HCT116 (cell line): ENCODE measurements around the gene SCCPDH. TPM values are rescaled to one million over a fixed set of nuclear protein-coding genes. Genes with fewer than 3 reads are reported as not detected.

ENCODE experiments used
- ATAC-seq: fragments of 200-7000 bp; cut with Tn5 transposase; 2 replicates; pipeline ENCODE4 v1.9.1; 2020; ENCODE audit warnings: mild to moderate bottlenecking, moderate library complexity
- BruUV-seq: library from RNA; stranded (reverse); fragments of 400-500 nt; replicated peaks from 2 replicates; lab custom pipeline; 2021; lab: Mats Ljungman, UMichigan
- CTCF ChIA-PET: fragments of 300-600 bp; sonication (Branson Sonifier 250); formaldehyde crosslinking; loops from one replicate; lab custom pipeline; 2021; ENCODE audit warnings: antibody characterized with exemption; lab: Charles Lee
- POLR2A ChIA-PET: fragments of 300-600, 350-600 bp; sonication (Branson Sonifier 250); formaldehyde crosslinking; loops from one replicate; lab custom pipeline; 2021; ENCODE audit warnings: antibody characterized with exemption; lab: Charles Lee
- RAD21 ChIA-PET, 2 experiments: fragments of 300-600 bp; sonication (Branson Sonifier 250); formaldehyde crosslinking; loops; one replicate each; lab custom pipeline; 2023; ENCODE audit warnings: low total read pairs in 2 of 2; ENCODE audit not compliant: uncharacterized antibody in 2 of 2, unreplicated experiment in 2 of 2, low non-redundant PET in 1 of 2; lab: Charles Lee
- DNase-seq: peaks from one replicate; pipeline ENCODE4 v3.0.0-alpha.2; 2010; ENCODE audit warnings: low read depth, low spot score
- H2AFZ ChIP-seq: fragments of 200-600 bp; shearing (Covaris generic), sonication (generic); 2 replicates; pipeline ENCODE4 v1.6.1; 2017; ENCODE audit warnings: low read depth, mixed run types, mixed read lengths, antibody characterized with exemption, low read length; ENCODE audit not compliant: poor library complexity, severe bottlenecking
- H3K27ac ChIP-seq: 2 replicates; pipeline ENCODE4 v1.5.1; 2012; ENCODE audit warnings: low read depth, low read length
- H3K27me3 ChIP-seq: fragments of 200-600 bp; sonication (generic); 2 replicates; pipeline ENCODE4 v1.6.1; 2016; ENCODE audit warnings: mixed run types, low read length, mixed read lengths; ENCODE audit not compliant: insufficient read depth
- H3K36me3 ChIP-seq, 2 experiments: fragments of 200-500 bp in 1 of 2; fragments of 200-600 bp in 1 of 2; sonication (Bioruptor generic) in 1 of 2; sonication (generic) in 1 of 2; 2 replicates each; pipeline versions ENCODE4 v1.5.1 to v1.6.1; 2014 to 2016; ENCODE audit warnings: low read length in 2 of 2, inconsistent platforms in 1 of 2, mixed read lengths in 1 of 2, mixed run types in 1 of 2; ENCODE audit not compliant: insufficient read depth in 2 of 2, control insufficient read depth in 1 of 2
- H3K4me1 ChIP-seq, 2 experiments: fragments of 200-600 bp in 1 of 2; sonication (generic) in 1 of 2; 2 replicates each; pipeline versions ENCODE4 v1.5.1 to v1.6.1; 2012 to 2017; ENCODE audit warnings: low read length in 2 of 2, inconsistent platforms in 1 of 2, mild to moderate bottlenecking in 1 of 2, mixed read lengths in 1 of 2, mixed run types in 1 of 2, moderate library complexity in 1 of 2; ENCODE audit not compliant: insufficient read depth in 2 of 2, control insufficient read depth in 1 of 2
- H3K4me2 ChIP-seq: fragments of 200-600 bp; sonication (generic); 2 replicates; pipeline ENCODE4 v1.6.1; 2017; ENCODE audit warnings: mixed run types, low read length, mixed read lengths
- H3K4me3 ChIP-seq, 2 experiments: fragments of 200-600 bp in 1 of 2; sonication (generic) in 1 of 2; replicated peaks in 1 of 2; 2 replicates each; pipeline ENCODE4 v1.5.1; 2011 to 2016; ENCODE audit warnings: low read length in 2 of 2, control low read depth in 1 of 2, low read depth in 1 of 2, mild to moderate bottlenecking in 1 of 2, mixed read lengths in 1 of 2, mixed run types in 1 of 2
- H3K79me2 ChIP-seq: fragments of 200-600 bp; sonication (generic); 2 replicates; pipeline ENCODE4 v1.6.1; 2017; ENCODE audit warnings: mild to moderate bottlenecking, mixed run types, low read length, moderate library complexity, mixed read lengths; ENCODE audit not compliant: insufficient read depth
- H3K9ac ChIP-seq: fragments of 200-600 bp; sonication (generic); 2 replicates; pipeline ENCODE4 v1.6.1; 2016; ENCODE audit warnings: low read length, mixed read lengths
- H3K9me2 ChIP-seq: fragments of 200-600 bp; sonication (generic), shearing (Covaris generic); 2 replicates; pipeline ENCODE4 v1.6.1; 2017; ENCODE audit warnings: mixed run types, mild to moderate bottlenecking, moderate library complexity; ENCODE audit not compliant: insufficient read depth
- H3K9me3 ChIP-seq, 2 experiments: fragments of 200-500 bp in 1 of 2; fragments of 200-600 bp in 1 of 2; sonication (Bioruptor generic) in 1 of 2; sonication (generic) in 1 of 2; 2 replicates each; pipeline ENCODE4 v1.6.1; 2014 to 2017; ENCODE audit warnings: low read length in 2 of 2, mixed read lengths in 2 of 2, inconsistent platforms in 1 of 2, low read depth in 1 of 2, mild to moderate bottlenecking in 1 of 2, mixed run types in 1 of 2, moderate library complexity in 1 of 2; ENCODE audit not compliant: control insufficient read depth in 1 of 2, insufficient read depth in 1 of 2
- H4K20me1 ChIP-seq: fragments of 200-600 bp; sonication (generic), shearing (Covaris generic); 2 replicates; pipeline ENCODE4 v1.6.1; 2017; ENCODE audit warnings: mixed run types, mild to moderate bottlenecking, moderate library complexity; ENCODE audit not compliant: insufficient read depth
- EZH2 ChIP-seq: fragments of 200-600 bp; sonication (generic); IDR thresholded peaks from 2 replicates; pipeline ENCODE4 v1.6.1; 2017; ENCODE audit warnings: antibody characterized with exemption, mixed run types
- EZH2phosphoT487 ChIP-seq: fragments of 200-600 bp; IDR thresholded peaks from 2 replicates; pipeline ENCODE4 v1.6.1; 2018; ENCODE audit warnings: antibody characterized with exemption, borderline replicate concordance
- FOSL1 ChIP-seq: IDR thresholded peaks from 2 replicates; pipeline ENCODE4 v1.6.1; 2012; ENCODE audit warnings: low read depth
- POLR2A ChIP-seq: IDR thresholded peaks from 2 replicates; pipeline ENCODE4 v1.7.0; 2011; ENCODE audit warnings: borderline replicate concordance; ENCODE audit not compliant: insufficient read depth, insufficient read length; ENCODE audit errors: extremely low read depth
- SIN3A ChIP-seq: IDR thresholded peaks from 2 replicates; pipeline ENCODE4 v1.6.1; 2012; ENCODE audit warnings: low read depth
- SP1 ChIP-seq: IDR thresholded peaks from 2 replicates; pipeline ENCODE4 v1.6.1; 2012; ENCODE audit warnings: low read depth
- SRF ChIP-seq: IDR thresholded peaks from 2 replicates; pipeline ENCODE4 v1.6.1; 2012; ENCODE audit warnings: low read depth
- TCF7L2 ChIP-seq: IDR thresholded peaks from 2 replicates; pipeline ENCODE4 v1.7.0; 2011; ENCODE audit warnings: borderline replicate concordance, inconsistent platforms; ENCODE audit not compliant: insufficient read depth, insufficient read length; ENCODE audit errors: extremely low read depth
- ZFX ChIP-seq: fragments of 450-650 bp; IDR thresholded peaks from 2 replicates; pipeline ENCODE4 v1.6.1; 2017
- ZNF274 ChIP-seq: fragments of 200-500 bp; sonication (Bioruptor generic); IDR thresholded peaks from 2 replicates; pipeline ENCODE4 v1.6.1; 2014; ENCODE audit warnings: mild to moderate bottlenecking, low read depth, low read length, inconsistent platforms
- intact Hi-C: fragments of 100-400 bp; cut with micrococcal nuclease; formaldehyde crosslinking; loops from 2 replicates; pipeline ENCODE4 v1.10.0; 2022
- total RNA-seq: library from RNA; stranded (reverse); gene quantifications from one replicate; pipeline ENCODE4 v1.2.1, GENCODE V29; 2021; ENCODE audit not compliant: unreplicated experiment
- TF ChIP-seq, protein P1 (sequence below): IDR thresholded peaks from 2 replicates; pipeline ENCODE4 v1.6.1; 2012
- TF ChIP-seq, protein P2 (sequence below): IDR thresholded peaks from 2 replicates; pipeline ENCODE4 v1.6.1; 2012
- TF ChIP-seq, protein P3 (sequence below), 3 experiments: fragments of 200-600 bp in 1 of 3; sonication (generic) in 1 of 3; IDR thresholded peaks in 2 of 3; conservative IDR thresholded peaks in 1 of 3; 2 replicates each; pipeline ENCODE4 v1.5.1; 2012 to 2017; ENCODE audit warnings: low read depth in 2 of 3, low read length in 2 of 3, antibody characterized with exemption in 1 of 3, borderline replicate concordance in 1 of 3, control low read depth in 1 of 3, mild to moderate bottlenecking in 1 of 3, mixed read lengths in 1 of 3, mixed run types in 1 of 3, moderate library complexity in 1 of 3; ENCODE audit not compliant: insufficient read depth in 1 of 3
- TF ChIP-seq, protein P4 (sequence below): IDR thresholded peaks from 2 replicates; pipeline ENCODE4 v1.6.1; 2012; ENCODE audit warnings: low read depth

Gene SCCPDH
- total RNA-seq, 1 experiment from 2014 or later = 0.30 TPM

DNA sequence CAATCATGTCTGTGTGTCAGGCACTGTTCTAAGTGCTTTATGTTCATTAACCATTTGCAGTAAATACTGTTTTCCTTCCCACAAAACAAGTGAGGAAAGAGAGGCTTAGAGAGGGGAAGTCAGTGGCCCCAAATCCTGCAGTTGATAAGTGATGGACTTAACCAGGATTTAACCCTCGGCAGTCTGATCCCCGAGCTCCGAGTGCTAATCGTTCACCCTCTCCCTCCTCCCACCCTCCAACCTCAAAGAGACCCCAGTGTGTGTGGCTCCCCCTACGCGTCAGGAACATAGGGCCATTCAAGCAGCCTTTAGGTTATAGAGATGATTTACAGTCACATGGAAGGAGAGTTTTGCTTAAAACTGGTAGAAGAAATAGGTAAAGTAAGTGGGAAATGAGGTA is 47.2 kb downstream of the SCCPDH start:
- H3K9ac ChIP-seq = no peak overlapping the region
- RAD21 ChIA-PET = no interaction called here
- ATAC-seq (no peak), DNase-seq (no peak)
- no TSS peak for BruUV-seq
- no peak overlapping the region for H3K27ac ChIP-seq
- H3K36me3 ChIP-seq = no peaks in the 10 kb centered on the region
- H3K4me3 ChIP-seq = no peak overlapping the region
- no peaks in the 10 kb centered on the region for H3K27me3 ChIP-seq
- no peaks in the 10 kb centered on the region for H3K9me3 ChIP-seq
- H3K4me1 ChIP-seq = no peaks in the 10 kb centered on the region
- no peak overlapping the region for H2AFZ ChIP-seq
- TF ChIP-seq POLR2A (no peak), SP1 (no peak)
- POLR2A ChIA-PET = no interaction called here
- no peaks in the 10 kb centered on the region for H4K20me1 ChIP-seq
- intact Hi-C loops = no loop called here
- CTCF ChIA-PET = no interaction called here
- H3K9me2 ChIP-seq = no peaks in the 10 kb centered on the region
- H3K4me2 ChIP-seq = no peak overlapping the region
- no peaks in the 10 kb centered on the region for H3K79me2 ChIP-seq

DNA sequence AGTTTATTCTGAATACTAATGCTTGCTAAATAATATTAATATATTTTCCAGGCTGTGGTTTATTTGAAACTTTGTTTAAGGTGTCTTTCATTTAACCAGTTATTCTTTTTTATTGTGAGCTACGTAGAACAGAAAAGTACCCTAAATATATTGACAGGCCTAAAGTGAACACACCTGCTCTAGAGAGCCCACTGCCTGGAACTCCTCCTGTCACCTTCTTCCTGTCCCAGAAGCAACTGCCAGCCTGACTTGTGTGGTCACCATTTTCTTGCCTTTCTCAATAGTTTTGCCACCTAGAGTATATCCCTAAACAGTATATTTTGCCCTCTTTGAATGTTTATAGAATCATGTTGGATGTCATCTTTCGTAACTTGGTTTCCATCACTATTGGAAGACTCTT is 48.5 kb downstream of the SCCPDH start:
- no peak overlapping the region for H3K27ac ChIP-seq
- ATAC-seq (no peak), DNase-seq (no peak)
- H3K79me2 ChIP-seq = no peaks in the 10 kb centered on the region
- BruUV-seq = no TSS peak
- no peak overlapping the region for H3K9ac ChIP-seq
- no peaks in the 10 kb centered on the region for H3K4me1 ChIP-seq
- intact Hi-C loops = no loop called here
- H3K9me3 ChIP-seq = no peaks in the 10 kb centered on the region
- no peaks in the 10 kb centered on the region for H4K20me1 ChIP-seq
- H3K27me3 ChIP-seq = no peaks in the 10 kb centered on the region
- no peaks in the 10 kb centered on the region for H3K36me3 ChIP-seq
- ChIA-PET POLR2A (no interaction called here), CTCF (no interaction called here), RAD21 (no interaction called here)
- no peaks in the 10 kb centered on the region for H3K9me2 ChIP-seq
- no peak overlapping the region for H3K4me3 ChIP-seq
- H2AFZ ChIP-seq = no peak overlapping the region
- no peak overlapping the region for H3K4me2 ChIP-seq
- TF ChIP-seq FOSL1 = no peak
- no peak for TF ChIP-seq ZFX
- TF ChIP-seq, protein P1, sequence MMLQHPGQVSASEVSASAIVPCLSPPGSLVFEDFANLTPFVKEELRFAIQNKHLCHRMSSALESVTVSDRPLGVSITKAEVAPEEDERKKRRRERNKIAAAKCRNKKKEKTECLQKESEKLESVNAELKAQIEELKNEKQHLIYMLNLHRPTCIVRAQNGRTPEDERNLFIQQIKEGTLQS = no peak
- TF ChIP-seq ZNF274 = no peak
- no peak for TF ChIP-seq TCF7L2
- no peak for TF ChIP-seq SP1
- TF ChIP-seq, protein P2, sequence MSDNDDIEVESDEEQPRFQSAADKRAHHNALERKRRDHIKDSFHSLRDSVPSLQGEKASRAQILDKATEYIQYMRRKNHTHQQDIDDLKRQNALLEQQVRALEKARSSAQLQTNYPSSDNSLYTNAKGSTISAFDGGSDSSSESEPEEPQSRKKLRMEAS = no peak
- TF ChIP-seq, protein P3, sequence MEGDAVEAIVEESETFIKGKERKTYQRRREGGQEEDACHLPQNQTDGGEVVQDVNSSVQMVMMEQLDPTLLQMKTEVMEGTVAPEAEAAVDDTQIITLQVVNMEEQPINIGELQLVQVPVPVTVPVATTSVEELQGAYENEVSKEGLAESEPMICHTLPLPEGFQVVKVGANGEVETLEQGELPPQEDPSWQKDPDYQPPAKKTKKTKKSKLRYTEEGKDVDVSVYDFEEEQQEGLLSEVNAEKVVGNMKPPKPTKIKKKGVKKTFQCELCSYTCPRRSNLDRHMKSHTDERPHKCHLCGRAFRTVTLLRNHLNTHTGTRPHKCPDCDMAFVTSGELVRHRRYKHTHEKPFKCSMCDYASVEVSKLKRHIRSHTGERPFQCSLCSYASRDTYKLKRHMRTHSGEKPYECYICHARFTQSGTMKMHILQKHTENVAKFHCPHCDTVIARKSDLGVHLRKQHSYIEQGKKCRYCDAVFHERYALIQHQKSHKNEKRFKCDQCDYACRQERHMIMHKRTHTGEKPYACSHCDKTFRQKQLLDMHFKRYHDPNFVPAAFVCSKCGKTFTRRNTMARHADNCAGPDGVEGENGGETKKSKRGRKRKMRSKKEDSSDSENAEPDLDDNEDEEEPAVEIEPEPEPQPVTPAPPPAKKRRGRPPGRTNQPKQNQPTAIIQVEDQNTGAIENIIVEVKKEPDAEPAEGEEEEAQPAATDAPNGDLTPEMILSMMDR (IDR thresholded peaks at IDR 0.05 in 2 of 3, conservative IDR thresholded peaks at IDR 0.05 in 1 of 3; ENCODE audit: borderline replicate concordance in 1 of 3, insufficient read depth in 1 of 3, low read depth in 2 of 3, low read length in 2 of 3) = no peak
- no peak for TF ChIP-seq EZH2
- no peak for TF ChIP-seq SIN3A
- TF ChIP-seq, protein P4, sequence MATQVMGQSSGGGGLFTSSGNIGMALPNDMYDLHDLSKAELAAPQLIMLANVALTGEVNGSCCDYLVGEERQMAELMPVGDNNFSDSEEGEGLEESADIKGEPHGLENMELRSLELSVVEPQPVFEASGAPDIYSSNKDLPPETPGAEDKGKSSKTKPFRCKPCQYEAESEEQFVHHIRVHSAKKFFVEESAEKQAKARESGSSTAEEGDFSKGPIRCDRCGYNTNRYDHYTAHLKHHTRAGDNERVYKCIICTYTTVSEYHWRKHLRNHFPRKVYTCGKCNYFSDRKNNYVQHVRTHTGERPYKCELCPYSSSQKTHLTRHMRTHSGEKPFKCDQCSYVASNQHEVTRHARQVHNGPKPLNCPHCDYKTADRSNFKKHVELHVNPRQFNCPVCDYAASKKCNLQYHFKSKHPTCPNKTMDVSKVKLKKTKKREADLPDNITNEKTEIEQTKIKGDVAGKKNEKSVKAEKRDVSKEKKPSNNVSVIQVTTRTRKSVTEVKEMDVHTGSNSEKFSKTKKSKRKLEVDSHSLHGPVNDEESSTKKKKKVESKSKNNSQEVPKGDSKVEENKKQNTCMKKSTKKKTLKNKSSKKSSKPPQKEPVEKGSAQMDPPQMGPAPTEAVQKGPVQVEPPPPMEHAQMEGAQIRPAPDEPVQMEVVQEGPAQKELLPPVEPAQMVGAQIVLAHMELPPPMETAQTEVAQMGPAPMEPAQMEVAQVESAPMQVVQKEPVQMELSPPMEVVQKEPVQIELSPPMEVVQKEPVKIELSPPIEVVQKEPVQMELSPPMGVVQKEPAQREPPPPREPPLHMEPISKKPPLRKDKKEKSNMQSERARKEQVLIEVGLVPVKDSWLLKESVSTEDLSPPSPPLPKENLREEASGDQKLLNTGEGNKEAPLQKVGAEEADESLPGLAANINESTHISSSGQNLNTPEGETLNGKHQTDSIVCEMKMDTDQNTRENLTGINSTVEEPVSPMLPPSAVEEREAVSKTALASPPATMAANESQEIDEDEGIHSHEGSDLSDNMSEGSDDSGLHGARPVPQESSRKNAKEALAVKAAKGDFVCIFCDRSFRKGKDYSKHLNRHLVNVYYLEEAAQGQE = no peak
- TF ChIP-seq SRF = no peak
- TF ChIP-seq EZH2phosphoT487 = no peak
